CD14-positive monocyte (primary cell): ENCODE results near the gene CSGALNACT2. TPM values are rescaled to one million over a fixed set of nuclear protein-coding genes. Genes with fewer than 3 reads are reported as not detected.

ENCODE experiments used
- DNase-seq, 3 donors: peaks; one replicate each; pipeline ENCODE4 v3.0.0-alpha.2; 2011 to 2022
- H2AFZ ChIP-seq: 2 replicates; pipeline ENCODE4 v1.6.0; 2012; ENCODE audit warnings: mild to moderate bottlenecking, low read depth, low read length, inconsistent platforms; ENCODE audit not compliant: insufficient read depth, poor library complexity, severe bottlenecking
- H3K27ac ChIP-seq, 2 donors: 1 replicate in 1 of 2; 2 replicates in 1 of 2; pipeline ENCODE4 v1.5.1; 2012 to 2013; ENCODE audit warnings: low read length in 2 of 2, control low read depth in 1 of 2, inconsistent platforms in 1 of 2, low read depth in 1 of 2, mild to moderate bottlenecking in 1 of 2
- H3K27me3 ChIP-seq, 2 donors: one replicate each; pipeline versions ENCODE4 v1.6.0 to v1.6.1; 2011 to 2013; ENCODE audit warnings: low read length in 2 of 2; ENCODE audit not compliant: control insufficient read depth in 2 of 2, insufficient read depth in 2 of 2
- H3K36me3 ChIP-seq, 2 donors: replicated peaks in 1 of 2; 1 replicate in 1 of 2; 2 replicates in 1 of 2; pipeline versions ENCODE4 v1.5.1 to v1.6.1; 2012 to 2013; ENCODE audit warnings: low read length in 2 of 2, control low read depth in 1 of 2, inconsistent platforms in 1 of 2, mild to moderate bottlenecking in 1 of 2; ENCODE audit not compliant: insufficient read depth in 2 of 2, control insufficient read depth in 1 of 2
- H3K4me1 ChIP-seq, 2 donors: 1 replicate in 1 of 2; 2 replicates in 1 of 2; pipeline versions ENCODE4 v1.5.1 to v1.6.1; 2012 to 2013; ENCODE audit warnings: low read length in 2 of 2, control low read depth in 1 of 2, inconsistent platforms in 1 of 2, mild to moderate bottlenecking in 1 of 2, moderate library complexity in 1 of 2; ENCODE audit not compliant: insufficient read depth in 2 of 2, control insufficient read depth in 1 of 2
- H3K4me2 ChIP-seq: replicated peaks from 2 replicates; pipeline ENCODE3; 2012; ENCODE audit warnings: low read length, moderate library complexity, mild to moderate bottlenecking; ENCODE audit not compliant: poor library complexity, severe bottlenecking; ENCODE audit errors: extremely low read depth
- H3K4me3 ChIP-seq, 3 experiments: fragments of 200-600 bp in 1 of 3; sonication (generic) in 1 of 3; replicated peaks in 1 of 3; 1 replicate in 2 of 3; 2 replicates in 1 of 3; pipeline ENCODE4 v1.5.1; 2011 to 2013; ENCODE audit warnings: low read length in 3 of 3, mild to moderate bottlenecking in 3 of 3, control low read depth in 2 of 3, low read depth in 2 of 3, inconsistent platforms in 1 of 3, moderate library complexity in 1 of 3
- H3K79me2 ChIP-seq: 2 replicates; pipeline ENCODE4 v1.6.0; 2012; ENCODE audit warnings: mild to moderate bottlenecking, control low read depth, inconsistent platforms, low read length, moderate library complexity; ENCODE audit not compliant: insufficient read depth
- H3K9ac ChIP-seq: 2 replicates; pipeline ENCODE4 v1.6.0; 2017; ENCODE audit warnings: low read length, mild to moderate bottlenecking; ENCODE audit not compliant: insufficient read depth, poor library complexity, severe bottlenecking
- H3K9me3 ChIP-seq, 2 donors: replicated peaks in 1 of 2; 1 replicate in 1 of 2; 2 replicates in 1 of 2; pipeline versions ENCODE4 v1.5.1 to v1.6.1; 2012 to 2013; ENCODE audit warnings: low read length in 2 of 2, control low read depth in 1 of 2; ENCODE audit not compliant: control insufficient read depth in 1 of 2, insufficient read depth in 1 of 2
- H4K20me1 ChIP-seq: 2 replicates; pipeline ENCODE4 v1.6.0; 2012; ENCODE audit warnings: mild to moderate bottlenecking, low read length, control low read depth, moderate library complexity; ENCODE audit not compliant: insufficient read depth
- H3K27ac Mint-ChIP-seq, 7 donors: one replicate each; pipeline ENCODE4 v1.8.0; 2020; ENCODE audit warnings: mild to moderate bottlenecking in 7 of 7, mixed read lengths in 7 of 7, moderate library complexity in 6 of 7, inconsistent platforms in 2 of 7
- H3K27me3 Mint-ChIP-seq, 3 donors: one replicate each; pipeline ENCODE4 v1.8.0; 2021 to 2022; ENCODE audit warnings: low read depth in 3 of 3, mild to moderate bottlenecking in 3 of 3, mixed read lengths in 3 of 3, moderate library complexity in 3 of 3, inconsistent platforms in 1 of 3
- H3K36me3 Mint-ChIP-seq, 2 donors: one replicate each; pipeline ENCODE4 v1.8.0; 2020; ENCODE audit warnings: mixed read lengths in 2 of 2, inconsistent platforms in 1 of 2, mild to moderate bottlenecking in 1 of 2
- H3K4me1 Mint-ChIP-seq: one replicate; pipeline ENCODE4 v1.8.0; 2020; ENCODE audit warnings: mild to moderate bottlenecking, mixed read lengths
- H3K4me3 Mint-ChIP-seq, 2 donors: one replicate each; pipeline ENCODE4 v1.8.0; 2020; ENCODE audit warnings: mild to moderate bottlenecking in 2 of 2, mixed read lengths in 2 of 2, moderate library complexity in 1 of 2
- H3K9me3 Mint-ChIP-seq, 7 donors: one replicate each; pipeline ENCODE4 v1.8.0; 2020 to 2022; ENCODE audit warnings: mixed read lengths in 7 of 7, mild to moderate bottlenecking in 6 of 7, moderate library complexity in 6 of 7, inconsistent platforms in 2 of 7
- WGBS: methylation state at CpG from one replicate; pipeline ENCODE4 v1.1.5; 2013; ENCODE audit warnings: missing lambda C conversion rate; ENCODE audit not compliant: insufficient coverage; 5-methylcytosine and 5-hydroxymethylcytosine counted together
- intact Hi-C, 2 donors: fragments of 100-400 bp; cut with micrococcal nuclease; formaldehyde crosslinking; loops; one replicate each; pipeline versions ENCODE4 v1.15.0 to v1.15.1; 2023
- polyA plus RNA-seq, 3 donors: library from polyadenylated mRNA; depleted of rRNA in 1 of 3; unstranded in 2 of 3; stranded (reverse) in 1 of 3; fragments of 300-500 nt in 2 of 3; fragments of >200 nt in 1 of 3; fragmentation: Illumina TruSeq in 2 of 3; gene quantifications; 1 replicate in 2 of 3; 2 replicates in 1 of 3; pipeline ENCODE4 v1.2.3, GENCODE V29; 2012 to 2021
- TF ChIP-seq, protein P1 (sequence below): fragments of 200-600 bp; IDR thresholded peaks from one replicate; pipeline ENCODE4 v1.8.0; 2022; ENCODE audit warnings: antibody characterized with exemption, mild to moderate bottlenecking

The CSGALNACT2 gene
- polyA plus RNA-seq, 3 donors, result 43.7 to 80.1 (median 48.2) TPM

- H3K4me3 Mint-ChIP-seq, result no peak overlapping the region
- no peak overlapping the region for H3K27ac ChIP-seq
Measured at GRCh38 chr10:43214071-43214955, 76.1 kb downstream of the CSGALNACT2 start.

DNA sequence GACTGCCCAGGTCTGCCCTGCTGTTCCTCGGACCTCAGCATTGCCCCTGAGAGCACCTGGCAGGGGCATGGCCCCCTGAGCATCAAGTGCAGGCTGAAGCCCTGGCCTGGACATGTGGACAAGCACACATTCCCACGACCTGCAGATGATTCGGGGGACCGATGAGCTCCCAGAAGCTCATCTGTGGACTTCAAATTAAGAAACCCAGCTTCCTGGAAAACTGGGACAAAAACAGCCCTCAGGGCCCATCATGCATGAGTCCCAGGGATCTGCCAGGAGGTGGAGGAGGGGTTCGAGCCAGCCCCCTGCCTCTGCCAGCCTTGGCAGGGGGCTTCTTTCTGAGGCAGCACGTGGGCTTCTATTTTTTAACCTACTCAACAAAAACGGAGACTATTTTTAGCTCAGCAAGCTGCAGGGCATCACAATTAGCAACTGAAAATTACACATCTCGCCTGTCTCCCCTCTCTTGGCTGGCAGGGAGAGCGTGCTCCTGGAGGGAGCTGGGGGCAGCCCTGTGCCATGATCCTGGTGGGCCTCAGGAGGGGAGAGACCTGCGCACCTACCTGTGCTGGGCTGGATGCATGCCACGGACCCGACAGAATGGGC is 76.8 kb downstream of the CSGALNACT2 start:
- no peak overlapping the region for H3K27ac Mint-ChIP-seq
- Histone ChIP-seq H3K36me3 (no peaks in the 10 kb centered on the region), H4K20me1 (no peaks in the 10 kb centered on the region), H3K9ac (no peak overlapping the region), H3K4me3 (no peak overlapping the region), H3K9me3 (no peaks in the 10 kb centered on the region), H3K4me2 (no peak overlapping the region), H3K4me1 (no peaks in the 10 kb centered on the region), H3K27ac (no peak overlapping the region), H3K79me2 (no peaks in the 10 kb centered on the region), H2AFZ (no peak overlapping the region), H3K27me3 (no peaks in the 10 kb centered on the region)
- TF ChIP-seq, protein P1, sequence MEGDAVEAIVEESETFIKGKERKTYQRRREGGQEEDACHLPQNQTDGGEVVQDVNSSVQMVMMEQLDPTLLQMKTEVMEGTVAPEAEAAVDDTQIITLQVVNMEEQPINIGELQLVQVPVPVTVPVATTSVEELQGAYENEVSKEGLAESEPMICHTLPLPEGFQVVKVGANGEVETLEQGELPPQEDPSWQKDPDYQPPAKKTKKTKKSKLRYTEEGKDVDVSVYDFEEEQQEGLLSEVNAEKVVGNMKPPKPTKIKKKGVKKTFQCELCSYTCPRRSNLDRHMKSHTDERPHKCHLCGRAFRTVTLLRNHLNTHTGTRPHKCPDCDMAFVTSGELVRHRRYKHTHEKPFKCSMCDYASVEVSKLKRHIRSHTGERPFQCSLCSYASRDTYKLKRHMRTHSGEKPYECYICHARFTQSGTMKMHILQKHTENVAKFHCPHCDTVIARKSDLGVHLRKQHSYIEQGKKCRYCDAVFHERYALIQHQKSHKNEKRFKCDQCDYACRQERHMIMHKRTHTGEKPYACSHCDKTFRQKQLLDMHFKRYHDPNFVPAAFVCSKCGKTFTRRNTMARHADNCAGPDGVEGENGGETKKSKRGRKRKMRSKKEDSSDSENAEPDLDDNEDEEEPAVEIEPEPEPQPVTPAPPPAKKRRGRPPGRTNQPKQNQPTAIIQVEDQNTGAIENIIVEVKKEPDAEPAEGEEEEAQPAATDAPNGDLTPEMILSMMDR, result no peak
- DNase-seq, result no peak
- WGBS, result 70% methylated on average over 8 of the region's 12 CpGs
- H3K27me3 Mint-ChIP-seq, result peaks cover 0 to 5% (median 4%) of the 10 kb centered on the region in 3 donors
- H3K9me3 Mint-ChIP-seq, result no peaks in the 10 kb centered on the region
- H3K4me3 Mint-ChIP-seq, result no peak overlapping the region
- H3K36me3 Mint-ChIP-seq, result no peaks in the 10 kb centered on the region
- intact Hi-C loops, result no loop called here
- H3K4me1 Mint-ChIP-seq, result no peaks in the 10 kb centered on the region

More at GRCh38 chr10:43214071-43214955, 76.1 kb downstream of the CSGALNACT2 start:
- no peaks in the 10 kb centered on the region for H3K27me3 ChIP-seq
- no peaks in the 10 kb centered on the region for H3K79me2 ChIP-seq
- DNase-seq, result no peak
- no peaks in the 10 kb centered on the region for H3K36me3 ChIP-seq
- intact Hi-C loops, result no loop called here
- Mint-ChIP-seq H3K36me3 (no peaks in the 10 kb centered on the region), H3K27ac (no peak overlapping the region), H3K4me1 (no peaks in the 10 kb centered on the region), H3K9me3 (no peaks in the 10 kb centered on the region), H3K27me3 (peaks cover 0 to 5% (median 4%) of the 10 kb centered on the region in 3 donors)
- no peak overlapping the region for H3K4me2 ChIP-seq
- no peak overlapping the region for H2AFZ ChIP-seq
- H3K4me1 ChIP-seq, result no peaks in the 10 kb centered on the region
- no peak overlapping the region for H3K4me3 ChIP-seq
- no peaks in the 10 kb centered on the region for H3K9me3 ChIP-seq
- 92% methylated on average over 10 of the region's 15 CpGs for WGBS
- no peak overlapping the region for H3K9ac ChIP-seq
- H4K20me1 ChIP-seq, result no peaks in the 10 kb centered on the region
- TF ChIP-seq, protein P1, result no peak
